Endothelial cell of umbilical vein (primary cell): ENCODE results near the gene CKB.

Experiments used
- POLR2AphosphoS5 ChIP-seq: IDR thresholded peaks from 2 replicates; pipeline ENCODE4 v1.6.1; 2012; ENCODE audit warnings: low read depth, mild to moderate bottlenecking, control low read depth, low read length, moderate library complexity; ENCODE audit not compliant: insufficient read depth
- TF ChIP-seq, protein P1 (sequence below), 2 donors: IDR thresholded peaks; 1 replicate in 1 of 2; 2 replicates in 1 of 2; pipeline ENCODE4 v1.5.1; 2011; ENCODE audit warnings: low read length in 2 of 2, mild to moderate bottlenecking in 2 of 2, moderate library complexity in 2 of 2, control low read depth in 1 of 2, inconsistent platforms in 1 of 2, low read depth in 1 of 2; ENCODE audit not compliant: insufficient read depth in 1 of 2; ENCODE audit errors: extremely low read depth in 1 of 2

DNA sequence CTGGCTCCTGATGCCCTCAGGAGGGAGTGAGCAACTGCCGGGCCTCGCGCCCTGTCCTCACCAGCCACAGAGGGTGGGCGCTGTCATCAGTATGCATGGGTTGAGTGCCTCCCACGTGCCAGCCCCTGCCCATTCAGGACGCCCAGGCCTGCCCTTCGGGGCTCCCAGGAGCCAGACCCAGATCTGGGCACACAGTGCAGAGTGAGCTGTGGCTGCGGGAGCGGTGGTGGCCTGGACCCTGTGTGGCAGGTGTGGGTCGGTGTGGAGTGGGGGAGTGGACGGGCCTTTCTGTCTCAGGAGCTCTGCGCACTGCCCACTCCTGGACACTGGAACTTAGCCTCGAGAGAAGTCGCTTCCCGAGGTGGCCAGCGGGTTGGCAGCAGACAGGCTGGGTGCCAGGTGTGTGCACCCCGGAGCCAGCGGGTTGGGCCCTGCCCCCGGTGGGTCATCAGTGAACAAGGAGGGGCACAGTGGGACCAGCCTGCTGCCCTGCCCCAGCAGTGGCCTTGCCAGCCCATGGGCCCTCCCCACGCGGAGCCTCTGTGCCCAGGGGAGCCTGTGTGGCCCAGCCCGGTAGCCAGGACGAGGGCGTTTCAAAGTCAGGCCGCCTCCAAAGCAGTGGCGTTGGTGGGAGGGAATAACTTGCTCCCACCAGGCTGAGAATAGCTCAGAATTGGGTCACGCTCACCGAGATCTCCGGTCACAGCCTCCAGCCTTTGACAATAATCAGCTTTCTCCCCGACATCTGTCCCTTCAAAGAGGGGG, 15.8 kb upstream of the CKB start:
- TF ChIP-seq, protein P1, sequence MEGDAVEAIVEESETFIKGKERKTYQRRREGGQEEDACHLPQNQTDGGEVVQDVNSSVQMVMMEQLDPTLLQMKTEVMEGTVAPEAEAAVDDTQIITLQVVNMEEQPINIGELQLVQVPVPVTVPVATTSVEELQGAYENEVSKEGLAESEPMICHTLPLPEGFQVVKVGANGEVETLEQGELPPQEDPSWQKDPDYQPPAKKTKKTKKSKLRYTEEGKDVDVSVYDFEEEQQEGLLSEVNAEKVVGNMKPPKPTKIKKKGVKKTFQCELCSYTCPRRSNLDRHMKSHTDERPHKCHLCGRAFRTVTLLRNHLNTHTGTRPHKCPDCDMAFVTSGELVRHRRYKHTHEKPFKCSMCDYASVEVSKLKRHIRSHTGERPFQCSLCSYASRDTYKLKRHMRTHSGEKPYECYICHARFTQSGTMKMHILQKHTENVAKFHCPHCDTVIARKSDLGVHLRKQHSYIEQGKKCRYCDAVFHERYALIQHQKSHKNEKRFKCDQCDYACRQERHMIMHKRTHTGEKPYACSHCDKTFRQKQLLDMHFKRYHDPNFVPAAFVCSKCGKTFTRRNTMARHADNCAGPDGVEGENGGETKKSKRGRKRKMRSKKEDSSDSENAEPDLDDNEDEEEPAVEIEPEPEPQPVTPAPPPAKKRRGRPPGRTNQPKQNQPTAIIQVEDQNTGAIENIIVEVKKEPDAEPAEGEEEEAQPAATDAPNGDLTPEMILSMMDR (IDR thresholded peaks at IDR 0.05; ENCODE audit: extremely low read depth in 1 of 2, insufficient read depth in 1 of 2, low read depth in 1 of 2, low read length in 2 of 2): no peak
- TF ChIP-seq POLR2AphosphoS5: no peak
